ENCODE measurements around the gene RAB40C. TPM values are rescaled to one million over a fixed set of nuclear protein-coding genes. Genes with fewer than 3 reads are reported as not detected.

Gene RAB40C
- total and polyA plus RNA-seq, 2 donors from 2014 or later: 18.1 to 24.0 TPM

GRCh38 chr16:554640-555365 is 35.1 kb upstream of the RAB40C start:
- peaks cover 0 to 2% (median 0%) of the 10 kb centered on the region in 3 donors for H3K36me3 ChIP-seq (ENCODE audit: control insufficient read depth in 2 of 3, insufficient read depth in 3 of 3, low read length in 3 of 3)
- intact Hi-C loops (cut with DNase I): no loop called here
- H3K27ac ChIP-seq (ENCODE audit: low read depth in 2 of 2, low read length in 2 of 2): peak overlapping the region in 1 of 2 donors; percentile 11
- no peaks in the 10 kb centered on the region for H3K9me3 ChIP-seq (ENCODE audit: control insufficient read depth in 2 of 3, insufficient read depth in 1 of 3, low read length in 3 of 3)
- FAIRE-seq (no peak), DNase-seq (peak in 4 of 5 donors; percentile 56 to 79 (median 67))
- TF ChIP-seq CTCF (IDR thresholded peaks at IDR 0.05; ENCODE audit: borderline replicate concordance, extremely low read depth, insufficient read depth): no peak
- H3K27me3 ChIP-seq (ENCODE audit: control insufficient read depth, insufficient read depth, low read length): no peaks in the 10 kb centered on the region
- peaks cover 0 to 11% (median 3%) of the 10 kb centered on the region in 3 donors for H3K4me1 ChIP-seq (ENCODE audit: control insufficient read depth in 2 of 3, insufficient read depth in 2 of 3, low read depth in 1 of 3, low read length in 3 of 3)
- no peak overlapping the region for H3K9ac ChIP-seq (ENCODE audit: low read length in 3 of 3)
- H3K4me3 ChIP-seq (ENCODE audit: low read length in 3 of 3): no peak overlapping the region

DNA sequence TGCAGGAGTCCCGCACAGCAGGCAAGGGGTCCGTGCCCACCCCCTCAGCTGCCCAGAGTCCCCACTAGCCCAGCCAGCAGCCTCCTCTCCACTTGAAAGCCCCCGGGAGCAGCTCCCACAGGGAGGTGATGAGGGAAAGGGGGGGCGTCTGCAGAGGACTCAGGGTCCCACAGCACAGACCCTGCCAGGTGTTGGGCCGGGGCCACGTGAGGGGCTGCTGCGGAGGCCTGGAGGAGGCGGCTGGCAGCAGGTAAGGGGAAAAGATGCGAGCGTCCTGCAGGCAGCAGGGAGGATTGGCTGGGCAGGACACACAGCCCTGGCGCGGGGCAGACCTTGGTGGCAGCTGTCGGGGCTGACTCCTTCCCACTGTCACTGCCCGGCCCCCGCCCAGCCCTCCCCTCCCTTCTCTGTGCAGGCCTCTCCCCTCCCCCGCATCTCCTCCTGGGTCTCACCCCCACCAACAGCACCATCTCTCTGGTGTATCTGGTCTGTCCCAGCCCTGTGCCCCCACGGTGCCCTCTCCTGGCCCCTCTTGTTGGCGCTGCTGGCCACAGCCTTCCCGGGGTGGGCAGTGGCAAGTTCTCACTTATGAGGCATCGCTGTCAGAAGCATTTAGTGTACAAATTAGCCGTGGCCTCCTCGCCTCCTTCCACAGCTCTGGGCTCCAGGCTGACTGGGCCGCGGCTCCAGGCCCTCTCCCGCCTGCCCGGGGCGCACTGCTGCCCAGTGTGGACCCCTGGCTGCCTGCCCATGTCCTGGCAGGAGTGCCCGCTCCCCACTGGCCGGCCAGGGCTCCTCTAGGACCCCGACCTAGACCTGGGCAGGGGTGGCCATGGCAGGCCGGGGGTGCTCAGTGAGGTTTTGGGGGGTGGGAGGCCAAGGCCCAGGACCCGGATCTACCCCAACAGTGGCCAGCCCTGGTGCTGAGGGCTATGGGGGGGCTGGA is 34.1 kb upstream of the RAB40C start:
- Histone ChIP-seq H3K4me3 (ENCODE audit: low read length in 3 of 3) (no peak overlapping the region), H3K4me1 (ENCODE audit: control insufficient read depth in 2 of 3, insufficient read depth in 2 of 3, low read depth in 1 of 3, low read length in 3 of 3) (peaks cover 0 to 11% (median 3%) of the 10 kb centered on the region in 3 donors), H3K27me3 (ENCODE audit: control insufficient read depth, insufficient read depth, low read length) (no peaks in the 10 kb centered on the region), H3K9me3 (ENCODE audit: control insufficient read depth in 2 of 3, insufficient read depth in 1 of 3, low read length in 3 of 3) (no peaks in the 10 kb centered on the region), H3K36me3 (ENCODE audit: control insufficient read depth in 2 of 3, insufficient read depth in 3 of 3, low read length in 3 of 3) (peaks cover 0 to 2% (median 0%) of the 10 kb centered on the region in 3 donors), H3K27ac (ENCODE audit: low read depth in 2 of 2, low read length in 2 of 2) (no peak overlapping the region), H3K9ac (ENCODE audit: low read length in 3 of 3) (no peak overlapping the region)
- DNase-seq (peak in 1 of 5 donors; percentile 31), FAIRE-seq (no peak)
- intact Hi-C loops (cut with DNase I): no loop called here
- no peak for TF ChIP-seq CTCF (IDR thresholded peaks at IDR 0.05; ENCODE audit: borderline replicate concordance, extremely low read depth, insufficient read depth)

- Histone ChIP-seq H3K9me3 (ENCODE audit: control insufficient read depth in 2 of 3, insufficient read depth in 1 of 3, low read length in 3 of 3) (no peaks in the 10 kb centered on the region), H3K27me3 (ENCODE audit: control insufficient read depth, insufficient read depth, low read length) (peaks cover 3% of the 10 kb centered on the region), H3K27ac (ENCODE audit: low read depth in 2 of 2, low read length in 2 of 2) (no peak overlapping the region), H3K9ac (ENCODE audit: low read length in 3 of 3) (no peak overlapping the region), H3K36me3 (ENCODE audit: control insufficient read depth in 2 of 3, insufficient read depth in 3 of 3, low read length in 3 of 3) (peaks cover 0 to 2% (median 0%) of the 10 kb centered on the region in 3 donors), H3K4me3 (ENCODE audit: low read length in 3 of 3) (no peak overlapping the region), H3K4me1 (ENCODE audit: control insufficient read depth in 2 of 3, insufficient read depth in 2 of 3, low read depth in 1 of 3, low read length in 3 of 3) (peaks cover 0 to 13% (median 3%) of the 10 kb centered on the region in 3 donors)
- no peak for FAIRE-seq
- TF ChIP-seq CTCF (IDR thresholded peaks at IDR 0.05; ENCODE audit: borderline replicate concordance, extremely low read depth, insufficient read depth): no peak
- intact Hi-C loops (cut with DNase I): no loop called here
- no peak for DNase-seq
These were observed 33.2 kb upstream of the RAB40C start for GRCh38 chr16:556474-557173.

Data from kidney (tissue), 14 donors.